ENCODE measurements around the gene SPTBN1. TPM values are rescaled to one million over a fixed set of nuclear protein-coding genes. Genes with fewer than 3 reads are reported as not detected.

The SPTBN1 gene
- total RNA-seq, 4 donors from 2014 or later: 353 to 606 (median 498) TPM

DNA sequence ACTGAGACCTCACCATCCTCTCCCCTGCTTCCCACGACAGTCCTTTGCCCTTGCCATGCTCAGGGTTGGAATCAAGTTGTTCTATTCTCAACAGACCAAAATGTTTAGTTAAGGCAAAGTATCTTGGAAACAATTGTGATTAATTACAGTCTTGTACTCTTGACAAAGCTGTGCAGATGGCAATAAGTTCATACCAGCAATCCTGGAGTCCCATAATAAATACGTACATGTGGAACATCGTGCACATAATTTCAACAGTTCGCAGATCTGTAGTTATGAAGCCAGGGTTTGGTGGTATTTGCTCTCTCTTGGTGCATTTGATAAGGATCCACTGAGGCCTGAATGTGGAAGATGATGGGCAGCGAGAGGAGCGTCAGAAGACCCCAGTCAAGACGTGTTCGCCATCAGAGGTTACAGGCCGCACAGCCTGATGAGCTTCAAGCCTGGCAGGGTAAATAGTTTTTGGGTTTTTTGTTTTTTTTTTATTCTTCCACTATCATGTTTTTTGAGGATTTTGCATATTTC lies 214.4 kb downstream of the SPTBN1 start:
- H3K36me3 ChIP-seq: peaks cover 0 to 30% of the 10 kb centered on the region in 2 donors
- ATAC-seq: no peak
- H3K9me3 ChIP-seq: no peaks in the 10 kb centered on the region
- peaks cover 37 to 92% (median 53%) of the 10 kb centered on the region in 3 donors for H3K4me1 ChIP-seq
- peak overlapping the region; percentile 77 to 90 (median 86) for H3K27ac ChIP-seq
- H3K4me3 ChIP-seq: no peak overlapping the region
- WGBS, 2 donors (ENCODE audit: low coverage in 1 of 2): 68 to 76% methylated on average over 7 to 9 of the region's 9 CpGs
- peak; percentile 6 for TF ChIP-seq POLR2AphosphoS5 (IDR thresholded peaks at IDR 0.05)
- TF ChIP-seq POLR2A (IDR thresholded peaks at IDR 0.05): no peak
- TF ChIP-seq, protein P1, sequence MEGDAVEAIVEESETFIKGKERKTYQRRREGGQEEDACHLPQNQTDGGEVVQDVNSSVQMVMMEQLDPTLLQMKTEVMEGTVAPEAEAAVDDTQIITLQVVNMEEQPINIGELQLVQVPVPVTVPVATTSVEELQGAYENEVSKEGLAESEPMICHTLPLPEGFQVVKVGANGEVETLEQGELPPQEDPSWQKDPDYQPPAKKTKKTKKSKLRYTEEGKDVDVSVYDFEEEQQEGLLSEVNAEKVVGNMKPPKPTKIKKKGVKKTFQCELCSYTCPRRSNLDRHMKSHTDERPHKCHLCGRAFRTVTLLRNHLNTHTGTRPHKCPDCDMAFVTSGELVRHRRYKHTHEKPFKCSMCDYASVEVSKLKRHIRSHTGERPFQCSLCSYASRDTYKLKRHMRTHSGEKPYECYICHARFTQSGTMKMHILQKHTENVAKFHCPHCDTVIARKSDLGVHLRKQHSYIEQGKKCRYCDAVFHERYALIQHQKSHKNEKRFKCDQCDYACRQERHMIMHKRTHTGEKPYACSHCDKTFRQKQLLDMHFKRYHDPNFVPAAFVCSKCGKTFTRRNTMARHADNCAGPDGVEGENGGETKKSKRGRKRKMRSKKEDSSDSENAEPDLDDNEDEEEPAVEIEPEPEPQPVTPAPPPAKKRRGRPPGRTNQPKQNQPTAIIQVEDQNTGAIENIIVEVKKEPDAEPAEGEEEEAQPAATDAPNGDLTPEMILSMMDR (IDR thresholded peaks at IDR 0.05): no peak
- no peak for TF ChIP-seq EP300 (IDR thresholded peaks at IDR 0.05)
- H3K27me3 ChIP-seq: no peaks in the 10 kb centered on the region

DNA sequence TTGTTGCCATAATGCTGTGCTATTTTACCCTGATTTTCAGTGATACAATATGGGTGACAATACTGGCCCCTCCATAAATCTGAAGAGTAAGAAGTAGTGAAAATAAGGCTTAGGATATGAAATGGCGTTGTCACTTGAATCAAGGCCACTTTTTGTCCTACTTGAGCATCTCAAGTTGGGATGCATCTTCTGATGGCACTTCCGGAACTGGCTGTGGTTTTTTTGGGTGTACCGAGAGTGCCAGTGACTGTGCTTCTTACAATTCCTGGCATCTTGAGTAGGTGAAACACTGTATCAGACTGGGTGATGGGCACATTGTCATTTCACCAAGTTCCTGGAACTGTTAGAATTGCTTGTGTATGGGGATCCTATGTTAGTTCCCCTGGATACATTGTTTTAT lies 214.9 kb downstream of the SPTBN1 start:
- no peak overlapping the region for H3K4me3 ChIP-seq
- H3K4me1 ChIP-seq: peaks cover 33 to 92% (median 49%) of the 10 kb centered on the region in 3 donors
- no peaks in the 10 kb centered on the region for H3K27me3 ChIP-seq
- H3K36me3 ChIP-seq: peaks cover 0 to 29% of the 10 kb centered on the region in 2 donors
- 94 to 100% methylated on average over 2 to 3 of the region's 3 CpGs for WGBS, 2 donors (ENCODE audit: low coverage in 1 of 2)
- peak overlapping the region; percentile 77 to 90 (median 86) for H3K27ac ChIP-seq
- no peak for TF ChIP-seq POLR2AphosphoS5 (IDR thresholded peaks at IDR 0.05)
- TF ChIP-seq, protein P1 (IDR thresholded peaks at IDR 0.05): no peak
- TF ChIP-seq POLR2A (IDR thresholded peaks at IDR 0.05): no peak
- no peak for TF ChIP-seq EP300 (IDR thresholded peaks at IDR 0.05)
- ATAC-seq: no peak
- no peaks in the 10 kb centered on the region for H3K9me3 ChIP-seq

DNA sequence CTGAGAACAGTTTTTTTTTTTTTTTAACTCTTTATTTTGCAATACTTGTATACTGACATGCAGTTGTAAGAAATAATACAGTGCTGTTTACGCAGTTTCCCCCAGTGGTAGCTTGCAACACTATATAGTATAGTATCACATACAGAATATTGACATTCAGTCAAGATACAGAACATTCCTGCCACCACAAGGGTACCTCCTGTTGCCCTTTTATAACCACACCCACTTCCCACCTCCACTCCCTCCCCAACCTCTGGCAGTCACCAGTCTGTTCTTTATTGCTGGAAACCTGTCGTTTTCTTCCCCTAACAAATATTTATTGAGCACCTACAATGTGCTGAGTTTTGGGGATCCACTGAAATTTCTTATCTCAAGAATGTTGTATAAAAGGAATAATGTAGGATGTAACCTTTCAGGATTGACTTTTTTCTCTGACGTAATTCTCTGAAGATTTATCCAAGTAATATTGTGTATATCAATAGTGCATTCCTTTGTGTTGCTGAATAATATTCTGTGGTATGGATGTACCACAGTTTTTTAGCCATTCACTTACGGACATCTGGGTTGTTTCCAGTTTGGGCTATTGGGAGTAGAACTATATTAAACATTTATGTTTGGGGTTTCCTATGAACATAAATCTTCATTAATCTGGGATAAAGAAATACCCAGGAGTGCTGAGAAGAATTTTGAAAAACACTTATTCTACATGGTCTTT lies 215.9 kb downstream of the SPTBN1 start:
- TF ChIP-seq POLR2AphosphoS5 (IDR thresholded peaks at IDR 0.05): no peak
- Histone ChIP-seq H3K4me1 (peaks cover 24 to 87% (median 38%) of the 10 kb centered on the region in 3 donors), H3K9me3 (no peaks in the 10 kb centered on the region), H3K36me3 (peaks cover 0 to 28% of the 10 kb centered on the region in 2 donors), H3K27me3 (no peaks in the 10 kb centered on the region), H3K4me3 (no peak overlapping the region), H3K27ac (peak overlapping the region; percentile 83 to 87 (median 84))
- 77 to 87% methylated on average over 3 to 4 of the region's 4 CpGs for WGBS, 2 donors (ENCODE audit: low coverage in 1 of 2)
- no peak for ATAC-seq

DNA sequence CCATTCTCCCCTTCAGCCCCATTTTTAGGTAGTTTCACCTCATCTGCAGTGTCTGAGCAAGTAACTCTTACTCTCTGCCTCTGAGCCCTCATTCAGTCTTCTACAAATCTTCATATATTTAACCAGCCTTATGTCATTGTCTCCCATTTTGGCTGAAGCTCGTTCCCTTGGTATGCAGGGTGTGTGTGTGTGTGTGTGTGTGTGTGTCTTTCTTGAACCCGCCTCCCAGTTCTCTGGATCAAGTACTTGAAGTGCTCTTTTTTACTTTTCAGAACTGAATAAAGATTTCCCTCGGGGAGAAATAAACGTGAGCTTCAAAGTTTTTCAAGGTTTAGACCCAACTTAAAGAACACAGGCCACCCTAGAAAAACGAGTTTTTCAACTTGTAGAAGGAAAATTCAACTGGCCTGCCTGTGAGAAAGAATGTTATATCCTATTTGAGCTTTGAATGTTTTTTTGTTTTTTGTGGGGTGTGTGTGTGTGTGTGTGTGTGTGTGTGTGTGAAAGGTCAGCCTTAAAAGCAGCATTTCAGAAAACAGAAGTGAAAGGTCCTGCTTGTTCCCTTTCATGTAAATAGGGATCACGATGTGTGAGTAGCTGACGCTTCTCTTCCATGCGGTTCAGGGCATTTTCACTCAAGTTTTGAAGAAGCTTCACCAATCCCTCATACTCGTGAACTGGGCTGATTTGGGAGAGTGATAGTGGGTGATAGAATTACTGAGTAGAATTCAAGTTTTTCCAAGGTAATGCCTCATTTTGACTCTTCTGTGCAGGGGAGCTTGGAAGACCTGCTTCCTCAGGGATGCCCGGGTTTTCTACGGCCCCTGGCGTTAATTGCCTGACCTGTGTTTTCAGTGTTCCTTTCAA lies 216.7 kb downstream of the SPTBN1 start:
- peak overlapping the region; percentile 83 to 87 (median 84) for H3K27ac ChIP-seq
- peak overlapping the region in 1 of 2 donors; percentile 14 for H3K4me3 ChIP-seq
- no peaks in the 10 kb centered on the region for H3K27me3 ChIP-seq
- H3K9me3 ChIP-seq: no peaks in the 10 kb centered on the region
- H3K4me1 ChIP-seq: peaks cover 16 to 79% (median 31%) of the 10 kb centered on the region in 3 donors
- H3K36me3 ChIP-seq: peaks cover 0 to 20% of the 10 kb centered on the region in 2 donors
- no peak for ATAC-seq
- WGBS, 2 donors (ENCODE audit: low coverage in 1 of 2): 17 to 53% methylated on average over 2 to 10 of the region's 12 CpGs
- TF ChIP-seq POLR2AphosphoS5 (IDR thresholded peaks at IDR 0.05) (no peak), EP300 (IDR thresholded peaks at IDR 0.05) (no peak), POLR2A (IDR thresholded peaks at IDR 0.05) (no peak)
- TF ChIP-seq, protein P1 (IDR thresholded peaks at IDR 0.05): no peak

DNA sequence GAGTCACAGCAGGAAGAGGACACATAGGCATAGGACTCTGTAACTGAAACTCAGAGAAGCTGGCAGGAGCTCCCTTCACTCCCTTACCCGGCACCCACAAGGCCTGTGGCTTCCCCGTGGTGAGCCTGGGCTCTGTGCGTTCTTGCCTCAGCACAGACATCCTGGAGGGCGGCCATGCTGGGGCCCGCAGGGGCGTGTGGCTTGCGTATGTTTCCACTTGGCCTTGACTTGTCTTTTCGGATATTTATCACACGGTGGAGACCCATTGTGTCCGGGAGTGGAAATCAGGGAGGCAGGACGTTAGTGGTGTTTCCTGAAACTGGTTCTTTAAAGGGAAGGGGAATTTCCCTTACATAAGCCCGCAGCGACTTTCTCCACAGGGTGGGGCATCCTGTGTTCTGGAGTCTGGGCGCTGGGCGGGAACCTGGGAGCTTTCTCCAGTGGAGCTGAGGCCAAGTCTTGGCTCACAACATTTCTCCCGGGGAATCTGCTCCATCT lies 217.4 kb downstream of the SPTBN1 start:
- Histone ChIP-seq H3K4me3 (peak overlapping the region in 1 of 2 donors; percentile 14), H3K27me3 (no peaks in the 10 kb centered on the region), H3K9me3 (no peaks in the 10 kb centered on the region), H3K36me3 (peaks cover 0 to 13% of the 10 kb centered on the region in 2 donors), H3K27ac (peak overlapping the region; percentile 83 to 87 (median 84)), H3K4me1 (peaks cover 14 to 72% (median 25%) of the 10 kb centered on the region in 3 donors)
- WGBS, 2 donors (ENCODE audit: low coverage in 1 of 2): 36 to 40% methylated on average over 2 to 7 of the region's 16 CpGs
- ATAC-seq: peak; percentile 83
- TF ChIP-seq POLR2A (IDR thresholded peaks at IDR 0.05) (no peak), POLR2AphosphoS5 (IDR thresholded peaks at IDR 0.05) (peak; percentile 24)
- TF ChIP-seq, protein P1 (IDR thresholded peaks at IDR 0.05): no peak

Data from gastroesophageal sphincter (tissue), 4 donors.